ENCODE results near the gene HECTD1. TPM values are rescaled to one million over a fixed set of nuclear protein-coding genes. Genes with fewer than 3 reads are reported as not detected.

The HECTD1 gene
- total RNA-seq, 3 donors from 2014 or later (not counting 1 experiment from before 2014, with no cell fraction given): 162 to 202 (median 179) TPM

DNA sequence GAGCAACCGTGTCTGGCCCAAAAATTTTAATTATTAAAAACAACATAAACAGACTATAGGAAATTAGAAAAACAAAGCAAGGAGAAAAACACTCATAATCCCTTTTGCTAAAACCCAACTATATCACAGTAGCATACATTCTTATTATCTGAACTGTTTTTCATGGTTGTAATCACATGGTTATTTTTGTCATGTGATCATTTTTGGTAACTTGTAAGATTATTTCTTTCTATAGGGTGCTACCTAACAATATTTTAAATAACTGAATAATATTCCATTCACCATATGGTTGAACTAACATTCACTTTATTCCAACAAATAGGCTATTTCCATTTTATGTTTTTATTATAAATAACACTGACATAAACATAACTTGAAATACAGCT is 23.0 kb upstream of the HECTD1 start:
- intact Hi-C loops (cut with micrococcal nuclease): no loop called here
- Mint-ChIP-seq H3K27ac (no peak overlapping the region), H3K4me1 (no peaks in the 10 kb centered on the region), H3K27me3 (ENCODE audit: low read depth in 2 of 2) (peaks cover 0 to 6% of the 10 kb centered on the region in 2 donors), H3K4me3 (no peak overlapping the region), H3K9me3 (no peaks in the 10 kb centered on the region), H3K36me3 (no peaks in the 10 kb centered on the region)
- H3K9me3 ChIP-seq (ENCODE audit: control insufficient read depth, insufficient read depth, low read length): no peaks in the 10 kb centered on the region
- TF ChIP-seq, protein P1, sequence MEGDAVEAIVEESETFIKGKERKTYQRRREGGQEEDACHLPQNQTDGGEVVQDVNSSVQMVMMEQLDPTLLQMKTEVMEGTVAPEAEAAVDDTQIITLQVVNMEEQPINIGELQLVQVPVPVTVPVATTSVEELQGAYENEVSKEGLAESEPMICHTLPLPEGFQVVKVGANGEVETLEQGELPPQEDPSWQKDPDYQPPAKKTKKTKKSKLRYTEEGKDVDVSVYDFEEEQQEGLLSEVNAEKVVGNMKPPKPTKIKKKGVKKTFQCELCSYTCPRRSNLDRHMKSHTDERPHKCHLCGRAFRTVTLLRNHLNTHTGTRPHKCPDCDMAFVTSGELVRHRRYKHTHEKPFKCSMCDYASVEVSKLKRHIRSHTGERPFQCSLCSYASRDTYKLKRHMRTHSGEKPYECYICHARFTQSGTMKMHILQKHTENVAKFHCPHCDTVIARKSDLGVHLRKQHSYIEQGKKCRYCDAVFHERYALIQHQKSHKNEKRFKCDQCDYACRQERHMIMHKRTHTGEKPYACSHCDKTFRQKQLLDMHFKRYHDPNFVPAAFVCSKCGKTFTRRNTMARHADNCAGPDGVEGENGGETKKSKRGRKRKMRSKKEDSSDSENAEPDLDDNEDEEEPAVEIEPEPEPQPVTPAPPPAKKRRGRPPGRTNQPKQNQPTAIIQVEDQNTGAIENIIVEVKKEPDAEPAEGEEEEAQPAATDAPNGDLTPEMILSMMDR (IDR thresholded peaks at IDR 0.05): no peak
- ATAC-seq (no peak), DNase-seq (no peak)
- no peaks in the 10 kb centered on the region for H3K27me3 ChIP-seq (ENCODE audit: control insufficient read depth, insufficient read depth, low read length)
- H3K36me3 ChIP-seq (ENCODE audit: control insufficient read depth, insufficient read depth, low read length): no peaks in the 10 kb centered on the region
- H3K27ac ChIP-seq (ENCODE audit: low read length): no peak overlapping the region
- no peaks in the 10 kb centered on the region for H3K4me1 ChIP-seq (ENCODE audit: control insufficient read depth, insufficient read depth, low read length)
- 100% methylated on average over 1 of the region's 1 CpG for WGBS (ENCODE audit: insufficient coverage)
- H3K4me3 ChIP-seq (ENCODE audit: low read length): no peak overlapping the region

DNA sequence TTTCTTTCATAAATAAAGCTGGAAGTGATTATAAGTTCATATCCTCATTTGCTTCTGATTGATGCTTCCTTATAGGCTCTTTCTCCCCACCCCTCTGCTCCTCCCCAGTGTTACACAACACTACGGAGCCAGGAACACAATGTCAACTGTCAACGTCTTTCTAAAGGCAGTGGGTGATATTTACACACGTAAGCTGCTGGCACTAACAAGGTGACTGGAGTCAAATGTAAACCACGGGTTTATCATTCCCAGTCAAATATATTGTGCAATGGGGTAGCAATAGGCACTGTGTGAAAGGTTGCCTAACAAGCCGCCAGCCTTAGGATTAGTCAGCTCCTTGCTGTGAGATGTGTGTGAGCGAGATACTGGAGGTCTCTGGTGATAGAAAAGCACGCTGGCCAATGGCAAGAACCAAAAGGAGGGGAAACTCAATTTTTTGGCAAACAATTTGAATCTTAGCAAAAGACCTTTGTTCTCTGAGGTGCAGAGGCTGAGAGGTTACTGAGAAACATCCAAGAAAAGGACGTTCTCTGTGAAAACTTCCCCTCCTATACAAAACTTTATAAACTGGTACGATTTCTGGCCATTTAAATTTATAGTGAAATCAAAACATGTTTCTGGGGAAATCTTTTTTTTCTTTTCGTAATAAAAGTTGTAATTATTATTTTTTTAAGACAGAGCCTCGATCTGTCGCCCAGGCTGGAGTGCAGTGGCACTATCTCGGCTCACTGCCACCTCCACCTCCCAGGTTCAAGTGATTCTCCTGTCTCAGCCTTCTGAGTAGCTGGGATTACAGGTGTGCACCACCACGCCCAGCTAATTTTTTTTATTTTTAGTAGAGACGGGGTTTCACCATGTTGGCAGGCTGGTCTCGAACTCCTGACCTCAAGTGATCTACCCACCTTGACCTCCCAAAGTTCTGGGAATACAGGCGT is 22.3 kb upstream of the HECTD1 start:
- H3K27ac Mint-ChIP-seq: no peak overlapping the region
- ATAC-seq: peak; percentile 42 to 55 (median 55)
- H3K27ac ChIP-seq (ENCODE audit: low read length): no peak overlapping the region

DNA sequence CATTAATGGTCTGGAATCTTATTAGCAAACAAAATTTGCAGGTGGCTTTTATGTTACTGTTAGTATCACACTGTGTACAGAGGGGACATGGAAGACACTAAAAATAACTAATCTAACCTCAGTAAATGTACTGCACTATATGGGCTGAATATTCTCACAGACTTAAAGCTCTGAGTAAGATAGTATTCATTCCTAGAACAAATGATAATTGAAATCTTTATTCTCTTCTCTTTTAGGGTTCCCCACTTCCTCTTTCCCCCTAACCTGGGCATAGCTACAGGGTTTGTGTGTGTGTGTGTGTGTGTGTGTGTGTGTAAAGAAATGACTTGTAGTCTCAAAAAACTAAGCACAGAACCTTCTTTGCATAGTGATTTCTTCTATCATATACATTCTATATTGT is 21.4 kb upstream of the HECTD1 start:
- Mint-ChIP-seq H3K27ac (no peak overlapping the region), H3K27me3 (ENCODE audit: low read depth in 2 of 2) (peaks cover 0 to 6% of the 10 kb centered on the region in 2 donors)

More for the DNA sequence above, 22.3 kb upstream of the HECTD1 start:
- 62% methylated on average over 15 of the region's 17 CpGs for WGBS (ENCODE audit: insufficient coverage)
- DNase-seq: no peak
- Histone ChIP-seq H3K9me3 (ENCODE audit: control insufficient read depth, insufficient read depth, low read length) (no peaks in the 10 kb centered on the region), H3K27me3 (ENCODE audit: control insufficient read depth, insufficient read depth, low read length) (no peaks in the 10 kb centered on the region), H3K4me1 (ENCODE audit: control insufficient read depth, insufficient read depth, low read length) (no peaks in the 10 kb centered on the region), H3K36me3 (ENCODE audit: control insufficient read depth, insufficient read depth, low read length) (no peaks in the 10 kb centered on the region), H3K4me3 (ENCODE audit: low read length) (no peak overlapping the region)
- TF ChIP-seq, protein P1 (IDR thresholded peaks at IDR 0.05): no peak
- no peaks in the 10 kb centered on the region for H3K4me1 Mint-ChIP-seq
- H3K36me3 Mint-ChIP-seq: no peaks in the 10 kb centered on the region
- H3K27me3 Mint-ChIP-seq (ENCODE audit: low read depth in 2 of 2): peaks cover 0 to 6% of the 10 kb centered on the region in 2 donors
- intact Hi-C loops (cut with micrococcal nuclease): no loop called here
- H3K4me3 Mint-ChIP-seq: no peak overlapping the region
- H3K9me3 Mint-ChIP-seq: no peaks in the 10 kb centered on the region

More for the DNA sequence above, 21.4 kb upstream of the HECTD1 start:
- H3K4me3 ChIP-seq (ENCODE audit: low read length): no peak overlapping the region
- Mint-ChIP-seq H3K36me3 (no peaks in the 10 kb centered on the region), H3K4me1 (no peaks in the 10 kb centered on the region), H3K4me3 (no peak overlapping the region), H3K9me3 (no peaks in the 10 kb centered on the region)
- TF ChIP-seq, protein P1 (IDR thresholded peaks at IDR 0.05): no peak
- H3K36me3 ChIP-seq (ENCODE audit: control insufficient read depth, insufficient read depth, low read length): no peaks in the 10 kb centered on the region
- no peak overlapping the region for H3K27ac ChIP-seq (ENCODE audit: low read length)
- H3K9me3 ChIP-seq (ENCODE audit: control insufficient read depth, insufficient read depth, low read length): no peaks in the 10 kb centered on the region
- ATAC-seq (no peak), DNase-seq (no peak)
- intact Hi-C loops (cut with micrococcal nuclease): no loop called here
- no peaks in the 10 kb centered on the region for H3K4me1 ChIP-seq (ENCODE audit: control insufficient read depth, insufficient read depth, low read length)
- H3K27me3 ChIP-seq (ENCODE audit: control insufficient read depth, insufficient read depth, low read length): no peaks in the 10 kb centered on the region
